GM19328 (cell line): ENCODE measurements around the gene UNCX.

Experiments
- ATAC-seq: cut with Tn5 transposase; IDR thresholded peaks from one replicate; pipeline ENCODE4 v1.9.1; 2021; ENCODE audit warnings: mild to moderate bottlenecking, moderate library complexity; ENCODE audit not compliant: unreplicated experiment

Gene UNCX

GRCh38 chr7:1214516-1214915 lies 18.2 kb upstream of the UNCX start:
- ATAC-seq: no peak

GRCh38 chr7:1218541-1219165 lies 14.0 kb upstream of the UNCX start:
- no peak for ATAC-seq

- no peak for ATAC-seq
Observed at GRCh38 chr7:1219498-1219897, 13.2 kb upstream of the UNCX start.

- ATAC-seq: no peak
Observed at GRCh38 chr7:1220000-1220726, 12.5 kb upstream of the UNCX start.

GRCh38 chr7:1220977-1221745 lies 11.5 kb upstream of the UNCX start:
- ATAC-seq: no peak

GRCh38 chr7:1223196-1223981 lies 9.3 kb upstream of the UNCX start:
- ATAC-seq: no peak

GRCh38 chr7:1224086-1224716 lies 8.5 kb upstream of the UNCX start:
- ATAC-seq: no peak

GRCh38 chr7:1225030-1225429 lies 7.6 kb upstream of the UNCX start:
- no peak for ATAC-seq

GRCh38 chr7:1225441-1226185 lies 7.1 kb upstream of the UNCX start:
- no peak for ATAC-seq

GRCh38 chr7:1226186-1226901 lies 6.3 kb upstream of the UNCX start:
- ATAC-seq: no peak

- no peak for ATAC-seq
Observed at GRCh38 chr7:1227071-1227804, 5.4 kb upstream of the UNCX start.

GRCh38 chr7:1227814-1228544 lies 4.7 kb upstream of the UNCX start:
- no peak for ATAC-seq

- no peak for ATAC-seq
Observed at GRCh38 chr7:1228545-1229201, 4.0 kb upstream of the UNCX start.

- ATAC-seq: no peak
Observed at GRCh38 chr7:1229202-1229947, 3.3 kb upstream of the UNCX start.

GRCh38 chr7:1229956-1230355 lies 2.7 kb upstream of the UNCX start:
- no peak for ATAC-seq

- no peak for ATAC-seq
Observed at GRCh38 chr7:1230411-1231213, 2.1 kb upstream of the UNCX start.
